Measurements from ENCODE around the gene ZNF283. TPM values are rescaled to one million over a fixed set of nuclear protein-coding genes. Genes with fewer than 3 reads are reported as not detected.
"Not testable (repeated sequence)": the region's sequence is repeated elsewhere in the genome, so short reads cannot be mapped to it uniquely, and the experiment has no call there.

Gene ZNF283
- total RNA-seq, 1 donor from 2014 or later, result 18.5 TPM

GRCh38 chr19:43858174-43858573 lies 31.1 kb downstream of the ZNF283 start:
- no peak for DNase-seq

DNA sequence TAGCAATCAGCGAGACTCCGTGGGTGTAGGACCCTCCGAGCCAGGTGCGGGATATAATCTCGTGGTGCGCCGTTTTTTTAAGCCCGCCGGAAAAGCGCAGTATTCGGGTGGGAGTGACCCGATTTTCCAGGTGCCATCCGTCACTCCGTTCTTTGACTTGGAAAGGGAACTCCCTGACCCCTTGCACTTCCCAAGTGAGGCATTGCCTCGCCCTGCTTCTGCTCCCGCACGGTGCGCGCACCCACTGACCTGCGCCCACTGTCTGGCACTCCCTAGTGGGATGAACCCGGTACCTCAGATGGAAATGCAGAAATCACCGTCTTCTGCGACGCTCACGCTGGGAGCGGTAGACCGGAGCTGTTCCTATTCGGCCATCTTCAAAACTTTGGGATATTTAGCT lies 39.8 kb downstream of the ZNF283 start:
- DNase-seq, result not testable (repeated sequence)

DNA sequence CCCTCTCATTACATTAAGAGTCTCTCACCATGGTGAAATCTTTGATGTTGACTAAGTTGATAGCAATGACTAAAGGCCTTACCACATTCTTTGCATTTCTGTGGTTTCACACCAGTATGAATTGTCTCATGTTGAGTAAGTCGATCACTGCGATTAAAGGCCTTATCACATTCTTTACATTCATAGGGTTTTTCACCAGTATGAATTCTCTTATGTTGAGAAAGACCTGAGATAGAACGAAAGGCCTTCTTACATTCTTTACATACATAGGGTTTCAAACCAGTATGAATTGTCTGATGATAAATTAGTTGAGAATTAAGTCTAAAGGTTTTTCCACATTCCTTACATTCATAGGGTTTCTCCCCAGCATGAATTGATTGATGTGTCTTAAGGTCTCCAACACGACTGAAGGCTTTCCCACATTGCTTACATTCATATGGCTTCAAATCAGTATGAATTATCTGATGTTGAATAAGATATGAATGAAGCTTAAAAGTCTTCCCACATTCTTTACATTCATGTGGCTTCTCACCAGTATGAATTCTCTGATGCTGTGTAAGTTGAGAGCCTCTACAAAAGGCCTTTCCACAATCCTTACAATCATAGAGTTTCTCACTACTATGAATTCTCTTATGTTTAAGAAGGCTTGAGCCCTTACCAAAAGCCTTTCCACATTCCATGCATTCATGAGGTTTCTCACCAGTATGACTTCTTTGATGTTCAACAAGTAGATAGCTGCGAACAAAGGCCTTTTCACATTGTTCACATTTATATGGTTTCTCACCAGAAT lies 45.6 kb downstream of the ZNF283 start:
- no peak for DNase-seq

GRCh38 chr19:43880483-43880882 lies 53.4 kb downstream of the ZNF283 start:
- DNase-seq, result no peak

- no peak for DNase-seq
Measured at GRCh38 chr19:43883864-43884263, 56.7 kb downstream of the ZNF283 start, which contains the start of gene ZNF404. Gene ZNF404 (minus strand): TSS chr19:43883964.

- DNase-seq, result no peak
Measured at GRCh38 chr19:43895727-43896308, 68.7 kb downstream of the ZNF283 start.

Other genes starting within 250 kb of the ZNF283 start
- gene IRGQ, start 231.2 kb upstream of the ZNF283 start, total RNA-seq, result 19.6 TPM
- gene ZNF576, start 230.7 kb upstream of the ZNF283 start, total RNA-seq, result 4.6 TPM
- gene SRRM5, start 215.2 kb upstream of the ZNF283 start, total RNA-seq, result not detected
- gene ZNF428, start 207.7 kb upstream of the ZNF283 start, total RNA-seq, result 28.4 TPM
- 10.4 TPM for gene CADM4, start 187.5 kb upstream of the ZNF283 start, total RNA-seq
- 29.1 TPM for gene PLAUR, start 157.2 kb upstream of the ZNF283 start, total RNA-seq
- not detected for gene IRGC, start 111.2 kb upstream of the ZNF283 start, total RNA-seq
- gene SMG9, start 72.4 kb upstream of the ZNF283 start, total RNA-seq, result 14.3 TPM
- gene KCNN4, start 46.3 kb upstream of the ZNF283 start, total RNA-seq, result 3.5 TPM
- 16.0 TPM for gene LYPD5, start 24.9 kb upstream of the ZNF283 start, total RNA-seq
- 3.7 TPM for gene ZNF404, start 56.6 kb downstream of the ZNF283 start, total RNA-seq
- 15.1 TPM for gene ZNF45, start 108.0 kb downstream of the ZNF283 start, total RNA-seq
- gene ZNF221, start 123.9 kb downstream of the ZNF283 start, total RNA-seq, result 6.5 TPM
- gene ZNF155, start 156.9 kb downstream of the ZNF283 start, total RNA-seq, result 8.4 TPM
- 5.0 TPM for gene ZNF230, start 175.6 kb downstream of the ZNF283 start, total RNA-seq
- 5.3 TPM for gene ZNF222, start 198.1 kb downstream of the ZNF283 start, total RNA-seq
- 7.1 TPM for gene ZNF223, start 224.7 kb downstream of the ZNF283 start, total RNA-seq
- gene ZNF284, start 244.8 kb downstream of the ZNF283 start, total RNA-seq, result 3.7 TPM

All from skin of body (tissue), 2 donors.